IMR-90 (cell line): ENCODE results near the gene LELP1. TPM values are rescaled to one million over a fixed set of nuclear protein-coding genes. Genes with fewer than 3 reads are reported as not detected.

ENCODE experiments used
- ATAC-seq: fragments of 200-7000 bp; cut with Tn5 transposase; 2 replicates; pipeline ENCODE4 v1.9.1; 2020; ENCODE audit warnings: low read depth, mild to moderate bottlenecking, moderate library complexity
- BruUV-seq: library from RNA; stranded (reverse); fragments of 400-500 nt; replicated peaks from 2 replicates; lab custom pipeline; 2021; lab: Mats Ljungman, UMichigan
- CTCF ChIA-PET: fragments of 300-600 bp; formaldehyde crosslinking; extraction: SDS; loops from one replicate; lab custom pipeline; 2021; ENCODE audit warnings: antibody characterized with exemption; lab: Yijun Ruan, JAX
- POLR2A ChIA-PET: fragments of 300-600 bp; sonication (Branson Sonifier 250); formaldehyde crosslinking; loops from one replicate; lab custom pipeline; 2022; ENCODE audit warnings: antibody characterized with exemption; ENCODE audit not compliant: unreplicated experiment; lab: Charles Lee
- DNase-seq: peaks from one replicate; pipeline ENCODE4 v3.0.0; 2013
- H2AFZ ChIP-seq: replicated peaks from 2 replicates; pipeline ENCODE3; 2013; ENCODE audit warnings: low read length, mild to moderate bottlenecking; ENCODE audit not compliant: poor library complexity
- H2AK5ac ChIP-seq: 2 replicates; pipeline ENCODE4 v1.6.1; 2013; ENCODE audit warnings: low read depth, low read length, inconsistent platforms
- H2AK9ac ChIP-seq: replicated peaks from 2 replicates; pipeline ENCODE3; 2013; ENCODE audit warnings: mild to moderate bottlenecking, low read depth, low read length, moderate library complexity; ENCODE audit not compliant: poor library complexity
- H2BK120ac ChIP-seq: 2 replicates; pipeline ENCODE4 v1.6.1; 2013; ENCODE audit warnings: low read depth, low read length, inconsistent platforms
- H2BK15ac ChIP-seq: 3 replicates; pipeline ENCODE4 v1.6.1; 2013; ENCODE audit warnings: low read depth, low read length, inconsistent platforms
- H2BK20ac ChIP-seq: 2 replicates; pipeline ENCODE4 v1.6.1; 2013; ENCODE audit warnings: low read depth, mild to moderate bottlenecking, inconsistent platforms, low read length, moderate library complexity
- H2BK5ac ChIP-seq: 2 replicates; pipeline ENCODE4 v1.6.1; 2013; ENCODE audit warnings: mild to moderate bottlenecking, low read depth, low read length, inconsistent platforms; ENCODE audit not compliant: poor library complexity, severe bottlenecking
- H3K14ac ChIP-seq: replicated peaks from 2 replicates; pipeline ENCODE4 v1.6.1; 2013; ENCODE audit warnings: low read depth, low read length, inconsistent platforms
- H3K18ac ChIP-seq: 2 replicates; pipeline ENCODE4 v1.6.1; 2013; ENCODE audit warnings: low read depth, low read length, control low read depth
- H3K23ac ChIP-seq: 2 replicates; pipeline ENCODE4 v1.6.1; 2013; ENCODE audit warnings: low read depth, low read length, inconsistent platforms
- H3K27ac ChIP-seq: 2 replicates; pipeline ENCODE4 v1.5.1; 2013; ENCODE audit warnings: mild to moderate bottlenecking, control low read depth, low read length; ENCODE audit not compliant: insufficient read depth
- H3K27me3 ChIP-seq: 2 replicates; pipeline ENCODE4 v1.6.1; 2013; ENCODE audit warnings: low read length; ENCODE audit not compliant: control insufficient read depth, insufficient read depth
- H3K36me3 ChIP-seq: 2 replicates; pipeline ENCODE4 v1.6.1; 2013; ENCODE audit warnings: low read length, mixed read lengths; ENCODE audit not compliant: control insufficient read depth, insufficient read depth
- H3K4ac ChIP-seq: 2 replicates; pipeline ENCODE4 v1.6.1; 2013; ENCODE audit warnings: low read depth, low read length, inconsistent platforms
- H3K4me1 ChIP-seq: 2 replicates; pipeline ENCODE4 v1.6.1; 2013; ENCODE audit warnings: low read length, mixed read lengths; ENCODE audit not compliant: control insufficient read depth, insufficient read depth
- H3K4me2 ChIP-seq: 2 replicates; pipeline ENCODE4 v1.6.1; 2013; ENCODE audit warnings: low read depth, mild to moderate bottlenecking, control low read depth, low read length, moderate library complexity
- H3K4me3 ChIP-seq: 2 replicates; pipeline ENCODE4 v1.5.1; 2013; ENCODE audit warnings: low read depth, mild to moderate bottlenecking, control low read depth, low read length, moderate library complexity; ENCODE audit not compliant: insufficient read depth
- H3K56ac ChIP-seq: 2 replicates; pipeline ENCODE4 v1.6.1; 2013; ENCODE audit warnings: low read length, inconsistent platforms; ENCODE audit not compliant: insufficient read depth; ENCODE audit errors: extremely low read depth
- H3K79me1 ChIP-seq, 2 experiments: 2 replicates each; pipeline ENCODE4 v1.6.1; 2013; ENCODE audit warnings: low read length in 2 of 2, inconsistent platforms in 1 of 2, low read depth in 1 of 2
- H3K9ac ChIP-seq: 2 replicates; pipeline ENCODE4 v1.6.1; 2013; ENCODE audit warnings: low read depth, low read length, control low read depth
- H3K9me1 ChIP-seq: 2 replicates; pipeline ENCODE4 v1.6.1; 2013; ENCODE audit warnings: low read length, inconsistent platforms; ENCODE audit not compliant: insufficient read depth
- H3K9me3 ChIP-seq: 2 replicates; pipeline ENCODE4 v1.6.1; 2013; ENCODE audit warnings: low read length; ENCODE audit not compliant: control insufficient read depth, insufficient read depth
- H4K20me1 ChIP-seq: 2 replicates; pipeline ENCODE4 v1.6.1; 2013; ENCODE audit warnings: low read length, inconsistent platforms; ENCODE audit not compliant: insufficient read depth
- H4K5ac ChIP-seq: 2 replicates; pipeline ENCODE4 v1.6.1; 2013; ENCODE audit warnings: mild to moderate bottlenecking, low read depth, low read length, control low read depth
- H4K8ac ChIP-seq, 2 experiments: 2 replicates each; pipeline ENCODE4 v1.6.1; 2013; ENCODE audit warnings: low read depth in 2 of 2, low read length in 2 of 2, control low read depth in 1 of 2, inconsistent platforms in 1 of 2
- H4K91ac ChIP-seq: 2 replicates; pipeline ENCODE4 v1.6.1; 2013; ENCODE audit warnings: low read depth, low read length, inconsistent platforms; ENCODE audit not compliant: insufficient read depth
- CHD1 ChIP-seq: IDR thresholded peaks from 2 replicates; pipeline ENCODE4 v1.6.1; 2012; ENCODE audit warnings: low read depth, low read length, improper control_type of control experiment
- CTCF ChIP-seq: conservative IDR thresholded peaks from 2 replicates; pipeline ENCODE4 v1.5.1; 2012; ENCODE audit warnings: mild to moderate bottlenecking, low read depth, low read length, improper control_type of control experiment
- POLR2A ChIP-seq: IDR thresholded peaks from 2 replicates; pipeline ENCODE4 v1.6.1; 2012; ENCODE audit warnings: mild to moderate bottlenecking, low read depth, low read length
- USF2 ChIP-seq: fragments of 150-350 bp; IDR thresholded peaks from 2 replicates; pipeline ENCODE4 v1.6.1; 2017; ENCODE audit warnings: mild to moderate bottlenecking, antibody characterized with exemption, low read length, low read depth
- WGBS, 2 experiments: methylation state at CpG; one replicate each; pipeline versions ENCODE4 v1.1.5 to v1.1.7; 2013; ENCODE audit warnings: missing lambda C conversion rate in 2 of 2; ENCODE audit not compliant: insufficient read length in 1 of 2; ENCODE audit errors: extremely low coverage in 2 of 2; 5-methylcytosine and 5-hydroxymethylcytosine counted together
- dilution Hi-C: fragments of 300-500 bp; cut with HindIII; formaldehyde crosslinking; loops from one replicate; pipeline ENCODE4 v1.14.3; 2018; ENCODE audit warnings: low sequenced_read_pairs; ENCODE audit not compliant: unreplicated experiment
- in situ Hi-C: fragments of 300-500 bp; cut with MboI; formaldehyde crosslinking; loops from 3 replicates; pipeline ENCODE4 v1.14.3; 2019; ENCODE audit warnings: low sequenced_read_pairs, inconsistent platforms, mixed read lengths
- intact Hi-C: fragments of 100-400 bp; cut with micrococcal nuclease; formaldehyde crosslinking; loops from 2 replicates; pipeline ENCODE4 v1.10.0; 2022
- polyA plus RNA-seq, 3 experiments: library from polyadenylated mRNA; depleted of rRNA; stranded (reverse); fragments of >200 nt; gene quantifications; 2 replicates each; pipeline ENCODE4 v1.2.3, GENCODE V29; 2012; ENCODE audit warnings: low replicate concordance in 1 of 3
- total RNA-seq: library from RNA; depleted of rRNA; stranded (reverse); fragments of >200 nt; gene quantifications from 2 replicates; pipeline ENCODE4 v1.2.3, GENCODE V29; 2012

Gene LELP1
- total and polyA plus RNA-seq, 2 of the 4 experiments (the other 2 are of a cell fraction), result not detected

GRCh38 chr1:153220606-153221303, 17.5 kb downstream of the LELP1 start:
- 5% methylated on average over 2 of the region's 6 CpGs; no CpG with 5 or more reads in 1 of the 2 experiments for WGBS, 2 experiments
- no TSS peak for BruUV-seq
- Histone ChIP-seq H2BK20ac (no peak overlapping the region), H2BK15ac (no peak overlapping the region), H4K8ac (no peak overlapping the region), H3K4ac (no peak overlapping the region), H3K9ac (no peak overlapping the region), H3K27ac (no peak overlapping the region), H4K5ac (no peak overlapping the region), H3K27me3 (no peaks in the 10 kb centered on the region; the same call in 1 of the 2 replicates), H3K18ac (no peak overlapping the region), H3K4me2 (no peak overlapping the region), H2AFZ (no peak overlapping the region), H3K4me1 (no peaks in the 10 kb centered on the region), H4K91ac (no peak overlapping the region), H2BK5ac (no peak overlapping the region), H4K20me1 (no peaks in the 10 kb centered on the region), H3K23ac (no peak overlapping the region), H3K36me3 (no peaks in the 10 kb centered on the region), H3K9me3 (no peaks in the 10 kb centered on the region), H3K14ac (no peak overlapping the region), H3K4me3 (no peak overlapping the region), H3K9me1 (no peaks in the 10 kb centered on the region), H3K79me1 (no peaks in the 10 kb centered on the region), H3K56ac (no peak overlapping the region), H2AK9ac (no peak overlapping the region), H2AK5ac (no peak overlapping the region), H2BK120ac (no peak overlapping the region)
- ChIA-PET CTCF (interaction anchor here (1.2 kb wide), 1 partner anchor 9 kb away, joined by 4 read pairs; no protein-coding TSS in a partner anchor), POLR2A (no interaction called here)
- dilution Hi-C loops (no loop called here), in situ Hi-C loops (loop anchor here (25.0 kb wide), 1 partner anchor 558 kb away; the partner anchor contains the start of gene LCE2D), intact Hi-C loops (no loop called here)
- no peak for TF ChIP-seq POLR2A
- no peak for TF ChIP-seq USF2
- no peak for TF ChIP-seq CTCF
- no peak for TF ChIP-seq CHD1
- no peak for DNase-seq
- no peak for ATAC-seq
